BJ (cell line): ENCODE measurements around the gene SLC24A4. TPM values are rescaled to one million over a fixed set of nuclear protein-coding genes. Genes with fewer than 3 reads are reported as not detected.

Source experiments
- CTCF ChIA-PET: fragments of 350-600 bp; formaldehyde crosslinking; extraction: SDS; loops from one replicate; lab custom pipeline; 2021; ENCODE audit warnings: antibody characterized with exemption, inconsistent platforms; lab: Yijun Ruan, JAX
- POLR2A ChIA-PET: fragments of 300-600 bp; sonication (Branson Sonifier 250); formaldehyde crosslinking; extraction: SDS; loops from one replicate; lab custom pipeline; 2021; ENCODE audit warnings: antibody characterized with exemption; lab: Charles Lee
- DNase-seq: peaks from one replicate; pipeline ENCODE4 v3.0.0-alpha.2; 2011; ENCODE audit warnings: low read depth
- H3K27me3 ChIP-seq: 2 replicates; pipeline ENCODE4 v1.6.0; 2011; ENCODE audit warnings: low read length; ENCODE audit not compliant: control insufficient read depth, insufficient read depth
- H3K36me3 ChIP-seq: 2 replicates; pipeline ENCODE4 v1.5.1; 2011; ENCODE audit warnings: low read length; ENCODE audit not compliant: control insufficient read depth, insufficient read depth
- H3K4me3 ChIP-seq: 2 replicates; pipeline ENCODE4 v1.5.1; 2011; ENCODE audit warnings: low read depth, mild to moderate bottlenecking, control low read depth, low read length
- polyA plus RNA-seq: library from polyadenylated mRNA; depleted of rRNA; stranded (reverse); fragments of >200 nt; gene quantifications from 2 replicates; pipeline ENCODE4 v1.2.3, GENCODE V29; 2011
- TF ChIP-seq, protein P1 (sequence below): IDR thresholded peaks from 2 replicates; pipeline ENCODE4 v1.5.1; 2011; ENCODE audit warnings: low read depth, mild to moderate bottlenecking, control low read depth, inconsistent platforms, low read length, moderate library complexity; ENCODE audit not compliant: insufficient read depth

The SLC24A4 gene
- polyA plus RNA-seq, 1 experiment: not detected

DNA sequence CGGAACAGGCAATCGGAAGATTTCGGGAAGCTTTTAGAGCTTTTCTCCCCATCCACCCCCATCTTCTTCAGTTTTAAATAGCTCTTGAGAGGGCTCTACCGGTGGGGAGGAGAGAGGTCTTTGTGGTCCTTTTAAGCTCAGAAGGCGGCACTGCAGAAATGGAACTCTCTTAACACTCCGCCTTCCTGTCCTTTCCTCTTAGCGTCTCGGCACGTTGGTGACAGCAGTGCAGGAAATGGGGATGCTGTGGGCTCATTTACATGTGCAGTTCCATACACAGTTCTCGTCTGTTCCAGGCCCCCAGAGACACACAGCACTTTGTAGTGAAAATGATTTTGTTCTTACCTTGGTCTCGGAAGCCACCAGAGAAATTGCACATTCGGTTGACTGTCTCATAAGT is 140.2 kb downstream of the SLC24A4 start:
- Histone ChIP-seq H3K36me3 (no peaks in the 10 kb centered on the region), H3K27me3 (no peaks in the 10 kb centered on the region), H3K4me3 (no peak overlapping the region)
- ChIA-PET CTCF (interaction anchor here (0.9 to 1.8 kb wide), 2 partner anchors 18 to 218 kb away, joined by 3 to 5 read pairs; no protein-coding TSS in a partner anchor), POLR2A (no interaction called here)
- TF ChIP-seq, protein P1, sequence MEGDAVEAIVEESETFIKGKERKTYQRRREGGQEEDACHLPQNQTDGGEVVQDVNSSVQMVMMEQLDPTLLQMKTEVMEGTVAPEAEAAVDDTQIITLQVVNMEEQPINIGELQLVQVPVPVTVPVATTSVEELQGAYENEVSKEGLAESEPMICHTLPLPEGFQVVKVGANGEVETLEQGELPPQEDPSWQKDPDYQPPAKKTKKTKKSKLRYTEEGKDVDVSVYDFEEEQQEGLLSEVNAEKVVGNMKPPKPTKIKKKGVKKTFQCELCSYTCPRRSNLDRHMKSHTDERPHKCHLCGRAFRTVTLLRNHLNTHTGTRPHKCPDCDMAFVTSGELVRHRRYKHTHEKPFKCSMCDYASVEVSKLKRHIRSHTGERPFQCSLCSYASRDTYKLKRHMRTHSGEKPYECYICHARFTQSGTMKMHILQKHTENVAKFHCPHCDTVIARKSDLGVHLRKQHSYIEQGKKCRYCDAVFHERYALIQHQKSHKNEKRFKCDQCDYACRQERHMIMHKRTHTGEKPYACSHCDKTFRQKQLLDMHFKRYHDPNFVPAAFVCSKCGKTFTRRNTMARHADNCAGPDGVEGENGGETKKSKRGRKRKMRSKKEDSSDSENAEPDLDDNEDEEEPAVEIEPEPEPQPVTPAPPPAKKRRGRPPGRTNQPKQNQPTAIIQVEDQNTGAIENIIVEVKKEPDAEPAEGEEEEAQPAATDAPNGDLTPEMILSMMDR: no peak
- no peak for DNase-seq

DNA sequence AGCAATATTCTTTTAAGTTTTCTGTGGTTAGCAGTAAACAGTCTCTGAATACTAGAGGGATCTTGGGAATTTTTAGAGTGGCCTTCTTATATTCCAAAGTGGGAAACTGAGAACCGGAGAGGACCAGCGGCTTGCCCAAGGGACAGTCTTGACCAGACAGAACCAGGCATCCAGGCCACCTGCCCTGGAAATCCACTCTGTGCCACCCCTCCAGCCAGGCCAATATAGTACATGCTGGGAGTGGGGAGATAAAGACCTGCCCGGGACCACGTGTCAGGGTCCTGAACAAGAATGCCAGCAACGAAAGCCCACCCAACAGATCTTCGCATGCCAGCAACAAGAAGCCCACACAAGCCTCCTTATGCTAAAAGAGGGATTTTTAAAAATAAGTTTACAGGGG is 141.2 kb downstream of the SLC24A4 start:
- Histone ChIP-seq H3K4me3 (no peak overlapping the region), H3K36me3 (no peaks in the 10 kb centered on the region), H3K27me3 (no peaks in the 10 kb centered on the region)
- DNase-seq: no peak
- POLR2A ChIA-PET: no interaction called here
- CTCF ChIA-PET: no interaction called here
- TF ChIP-seq, protein P1: no peak

DNA sequence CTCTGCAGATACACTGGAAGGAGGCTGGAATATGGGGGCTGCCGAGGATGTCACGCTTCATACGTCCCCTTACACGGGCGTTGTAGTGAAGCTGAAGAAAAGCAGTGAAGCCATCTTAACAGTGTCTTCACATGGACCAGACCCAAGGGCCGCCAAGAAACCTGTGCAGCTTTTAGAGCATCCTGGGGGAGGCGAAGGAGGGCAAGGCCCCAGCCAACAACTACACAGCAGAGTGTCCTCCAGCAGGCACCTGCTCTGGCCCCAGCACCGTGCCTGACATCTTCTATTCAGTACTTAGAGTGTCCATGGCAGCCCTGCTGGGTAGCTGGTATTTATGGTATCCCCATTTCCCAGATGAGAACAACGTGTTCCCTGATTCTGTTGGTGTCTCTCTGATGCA is 141.8 kb downstream of the SLC24A4 start:
- Histone ChIP-seq H3K4me3 (no peak overlapping the region), H3K27me3 (no peaks in the 10 kb centered on the region), H3K36me3 (no peaks in the 10 kb centered on the region)
- ChIA-PET CTCF (interaction anchor here (1.3 kb wide), 1 partner anchor 9 kb away, joined by 3 read pairs; no protein-coding TSS in a partner anchor), POLR2A (no interaction called here)
- no peak for DNase-seq
- TF ChIP-seq, protein P1: no peak

DNA sequence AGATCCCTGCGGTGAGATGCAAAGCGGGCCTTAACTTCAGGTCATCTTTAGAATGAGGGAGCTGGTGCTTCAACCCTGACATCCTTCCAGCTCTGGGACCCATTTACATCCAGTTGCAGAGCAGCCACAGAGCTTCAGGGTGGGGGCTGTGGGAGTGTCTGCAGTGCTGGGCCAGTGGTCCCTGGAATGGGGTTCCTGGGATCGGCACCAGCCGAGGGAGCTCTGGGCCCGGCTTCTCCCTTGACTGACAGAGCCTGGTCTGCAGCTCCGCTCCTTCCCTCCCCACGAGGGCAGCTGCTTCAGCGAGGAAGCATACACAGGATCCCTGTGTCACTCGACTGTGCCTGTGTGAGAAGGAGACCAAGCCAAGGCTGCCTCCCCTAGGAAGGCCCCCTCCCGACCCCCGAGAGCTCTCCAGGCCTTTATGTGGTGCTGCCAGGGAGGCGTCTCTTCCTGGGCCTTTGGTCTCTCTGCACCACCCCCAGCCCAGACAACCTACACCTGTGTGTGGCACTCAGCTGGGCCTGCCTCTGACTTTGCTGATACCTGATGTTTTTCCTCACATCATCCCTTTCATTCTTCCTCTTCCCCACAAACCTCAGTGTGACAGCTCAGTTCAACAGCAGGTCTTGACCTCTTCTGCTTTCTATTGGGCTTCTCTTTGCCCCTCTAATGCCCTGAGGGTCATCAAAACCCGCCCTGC is 142.5 kb downstream of the SLC24A4 start:
- H3K4me3 ChIP-seq: no peak overlapping the region
- H3K36me3 ChIP-seq: no peaks in the 10 kb centered on the region
- H3K27me3 ChIP-seq: no peaks in the 10 kb centered on the region
- DNase-seq: no peak
- ChIA-PET POLR2A (no interaction called here), CTCF (interaction anchor here (0.7 to 1.8 kb wide), 5 partner anchors 8 to 221 kb away, joined by 3 to 5 read pairs (median 3); no protein-coding TSS in a partner anchor)
- TF ChIP-seq, protein P1: no peak

DNA sequence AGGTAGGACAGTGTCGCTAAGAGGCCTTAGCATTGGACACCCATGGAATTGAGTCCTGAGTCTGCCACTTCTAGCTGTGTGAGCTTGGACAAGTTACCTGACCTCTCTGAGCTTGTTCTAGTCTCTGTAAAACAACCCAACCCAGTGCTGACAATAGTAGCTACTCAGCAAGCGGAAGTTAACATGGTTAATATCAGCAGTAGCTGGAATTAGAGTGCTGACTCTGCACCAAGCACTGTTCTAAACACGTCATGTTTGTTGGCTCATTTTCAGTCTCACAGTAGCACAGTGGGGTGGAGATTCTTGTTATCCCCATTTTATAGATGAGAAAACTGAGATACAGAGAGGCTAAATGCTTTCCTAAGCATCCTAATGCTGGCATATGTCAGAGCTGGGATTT is 143.1 kb downstream of the SLC24A4 start:
- no peaks in the 10 kb centered on the region for H3K36me3 ChIP-seq
- POLR2A ChIA-PET: no interaction called here
- no peaks in the 10 kb centered on the region for H3K27me3 ChIP-seq
- no peak overlapping the region for H3K4me3 ChIP-seq
- CTCF ChIA-PET: interaction anchor here (0.7 to 1.8 kb wide), 5 partner anchors 8 to 220 kb away, joined by 3 to 5 read pairs (median 3); no protein-coding TSS in a partner anchor
- DNase-seq: no peak
- TF ChIP-seq, protein P1: no peak
